DMS79 treated with DMSO at 0.1 percent for 48 hours (cell line): Measurements from ENCODE around the gene DYNC1LI1.
"Not testable (repeated sequence)": the region's sequence is repeated elsewhere in the genome, so short reads cannot be mapped to it uniquely, and the experiment has no call there.

ENCODE experiments used
- DNase-seq: peaks from one replicate; lab custom pipeline; 2025; lab: John Stamatoyannopoulos, UW

The DYNC1LI1 gene

GRCh38 chr3:32583708-32584107 is 13.1 kb upstream of the DYNC1LI1 start:
- no peak for DNase-seq

GRCh38 chr3:32578669-32579068 is 8.0 kb upstream of the DYNC1LI1 start:
- DNase-seq = not testable (repeated sequence)

DNA sequence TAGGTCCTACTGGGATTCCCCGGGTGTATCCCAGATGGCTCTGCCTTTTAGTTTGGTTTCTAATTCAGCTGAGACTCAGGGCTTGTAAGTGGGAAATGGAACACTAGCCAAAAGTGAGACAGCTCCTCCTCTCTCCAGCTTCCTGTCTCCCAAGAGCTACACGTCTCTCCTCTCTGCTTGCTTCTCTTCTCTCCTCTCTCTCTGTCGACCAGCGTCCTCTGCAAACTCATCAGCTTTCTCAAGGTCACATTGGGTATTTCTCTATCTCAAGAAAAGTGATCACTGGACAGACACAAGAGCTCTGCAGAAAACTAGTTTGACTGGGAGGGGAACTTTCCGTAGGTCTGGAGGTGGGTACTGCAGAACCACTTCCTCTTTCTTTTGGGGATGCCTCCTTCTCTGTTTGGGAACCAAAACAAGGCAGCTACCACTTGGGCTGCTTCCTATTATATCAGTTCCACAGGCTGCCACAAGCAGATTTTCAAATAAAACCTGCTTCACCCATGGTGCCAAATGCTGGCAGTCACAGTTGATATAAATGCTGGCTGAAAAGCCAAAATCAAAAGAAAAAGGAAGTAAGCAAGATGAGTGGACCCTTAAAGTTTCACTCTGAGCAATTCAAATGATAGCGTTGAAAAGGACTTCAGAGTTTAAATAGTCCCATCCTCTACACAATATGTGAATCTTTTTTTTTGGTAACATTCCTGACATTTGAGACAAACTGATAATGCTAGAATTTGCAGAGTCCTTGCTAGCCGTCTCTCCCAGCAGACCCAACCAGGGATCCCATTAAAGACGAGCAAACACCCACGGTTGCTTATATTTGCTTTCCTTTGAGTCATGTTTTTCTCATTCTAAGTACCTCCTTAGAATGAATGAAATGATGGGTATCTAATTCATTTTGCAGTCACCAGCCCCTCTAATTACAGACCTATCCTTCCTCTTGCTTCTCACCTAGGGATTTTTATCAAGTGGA is 7.2 kb upstream of the DYNC1LI1 start:
- no peak for DNase-seq

GRCh38 chr3:32577174-32577573 is 6.5 kb upstream of the DYNC1LI1 start:
- no peak for DNase-seq

DNA sequence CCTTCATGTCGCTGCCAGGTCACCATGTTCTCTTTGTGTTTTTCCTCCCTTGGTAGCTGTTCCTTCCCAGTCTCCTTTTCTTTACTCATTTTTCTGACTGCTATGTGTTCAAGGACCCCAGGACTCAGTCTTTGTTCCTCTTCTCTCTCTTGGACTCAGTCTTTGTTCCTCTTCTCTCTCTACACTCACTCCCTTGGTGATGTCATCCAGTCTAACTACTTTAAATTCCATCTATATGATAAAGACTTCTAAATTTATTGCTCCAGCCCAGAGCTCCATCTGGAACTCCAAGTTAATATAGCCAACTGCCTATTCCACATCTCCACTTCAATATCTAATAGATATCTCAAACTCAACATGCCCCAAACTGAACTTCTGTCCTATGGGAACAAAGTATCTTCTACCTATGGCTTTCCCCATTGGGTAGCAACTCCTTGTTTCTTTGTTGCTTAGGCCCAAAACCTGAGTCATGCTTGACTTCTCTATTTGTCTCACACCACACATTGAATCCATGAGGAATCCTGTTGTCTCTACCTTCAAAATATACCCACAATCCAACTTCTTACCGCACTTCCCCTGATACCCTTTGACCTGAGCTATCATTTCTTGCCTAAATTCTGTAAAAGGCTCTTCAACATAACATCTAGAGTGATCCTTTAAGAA is 4.9 kb upstream of the DYNC1LI1 start:
- no peak for DNase-seq

DNA sequence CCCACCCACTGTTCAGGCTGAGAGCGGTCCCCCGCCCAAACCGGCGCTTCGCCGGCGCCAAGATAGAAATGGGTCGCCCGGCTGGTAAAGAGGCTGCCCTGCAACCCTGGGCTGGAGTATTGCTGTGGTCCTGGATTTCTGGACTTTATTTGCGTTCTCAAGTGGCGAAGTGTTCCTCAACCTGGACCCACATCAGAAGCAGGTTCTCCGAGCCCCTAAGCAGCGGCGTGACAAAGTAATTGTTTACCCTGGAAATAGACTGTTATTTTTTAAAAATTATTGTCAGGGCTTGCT is 481 bp upstream of the DYNC1LI1 start:
- DNase-seq = peak; percentile 47

- peak; percentile 10 for DNase-seq
Observed at GRCh38 chr3:32569540-32570420, 878 bp downstream of the DYNC1LI1 start.

DNA sequence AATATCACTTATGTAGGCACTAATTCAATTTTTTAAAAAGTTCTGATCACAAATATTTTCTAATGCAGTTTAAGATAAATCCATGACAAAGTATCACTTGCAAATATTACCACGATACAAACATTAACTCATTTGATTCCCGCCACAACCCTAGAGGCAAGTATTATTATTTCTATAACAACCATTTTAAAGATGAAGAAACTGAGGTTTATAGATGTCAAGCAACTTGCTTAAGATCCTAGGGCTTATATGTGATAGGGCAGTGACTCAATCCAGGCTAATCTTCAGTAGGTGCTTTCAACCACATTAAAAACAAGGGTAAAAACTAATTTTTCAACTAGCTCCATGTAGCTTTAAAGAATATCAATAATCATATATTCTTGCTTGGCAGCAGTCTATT is 1.7 kb downstream of the DYNC1LI1 start:
- no peak for DNase-seq

DNA sequence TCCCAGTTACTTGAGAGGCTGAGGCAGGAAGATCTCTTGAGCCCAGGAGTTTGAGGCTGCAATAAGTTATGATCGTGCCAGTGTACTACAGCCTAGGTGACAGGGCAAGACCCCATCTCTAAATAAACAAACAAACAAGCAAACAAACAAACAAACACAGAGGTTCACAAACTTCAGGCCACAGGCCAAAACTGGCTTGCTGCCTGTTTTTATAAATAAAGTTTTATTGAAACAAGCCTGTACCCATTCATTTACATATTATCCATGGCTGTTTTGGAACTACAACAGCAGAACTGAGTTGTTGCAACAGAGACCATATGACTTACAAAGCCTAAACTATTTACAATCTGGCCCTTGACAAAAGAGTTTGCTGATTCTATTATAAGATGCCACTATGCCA is 6.5 kb downstream of the DYNC1LI1 start:
- no peak for DNase-seq

GRCh38 chr3:32562640-32563039 is 8.0 kb downstream of the DYNC1LI1 start:
- DNase-seq = no peak

GRCh38 chr3:32557640-32558352 is 12.9 kb downstream of the DYNC1LI1 start:
- peak; percentile 40 for DNase-seq

DNA sequence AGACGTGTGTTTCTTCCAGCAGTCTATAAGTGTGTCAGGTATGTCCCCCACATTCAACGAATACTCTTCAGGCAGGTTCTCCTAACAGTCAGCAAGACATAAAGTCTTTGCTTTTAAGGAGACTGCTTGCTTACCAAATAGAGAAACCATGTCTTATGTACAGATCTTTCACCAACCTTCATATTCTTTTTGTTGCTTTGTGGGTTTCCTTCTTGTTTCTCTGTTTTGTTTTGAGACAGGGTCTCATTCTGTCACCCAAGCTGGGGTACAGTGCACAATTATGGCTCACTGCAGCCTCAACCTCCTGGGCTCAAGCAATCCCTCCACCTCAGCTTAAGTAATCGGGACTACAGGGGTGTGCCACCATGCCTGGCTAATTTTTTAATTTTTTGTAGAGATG is 14.3 kb downstream of the DYNC1LI1 start:
- DNase-seq = no peak

DNA sequence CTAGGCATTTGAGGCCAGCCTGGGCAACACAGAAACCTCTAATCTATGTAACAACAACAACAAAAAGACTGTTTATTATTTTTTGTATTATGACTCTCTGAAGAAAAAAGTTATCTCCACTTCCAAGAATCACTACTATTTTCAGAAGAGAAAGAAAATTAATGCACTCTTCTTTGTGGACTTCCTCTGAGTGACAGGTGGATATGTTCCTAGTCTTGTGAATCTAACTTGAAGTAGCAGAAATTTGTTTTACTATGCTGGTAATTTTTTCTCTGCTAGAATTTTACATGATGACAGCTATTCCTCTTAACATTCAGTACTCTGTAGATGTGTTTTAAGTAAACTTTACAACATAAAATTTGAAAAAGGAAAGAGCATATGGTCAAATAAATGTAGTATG is 16.7 kb downstream of the DYNC1LI1 start:
- DNase-seq = no peak

DNA sequence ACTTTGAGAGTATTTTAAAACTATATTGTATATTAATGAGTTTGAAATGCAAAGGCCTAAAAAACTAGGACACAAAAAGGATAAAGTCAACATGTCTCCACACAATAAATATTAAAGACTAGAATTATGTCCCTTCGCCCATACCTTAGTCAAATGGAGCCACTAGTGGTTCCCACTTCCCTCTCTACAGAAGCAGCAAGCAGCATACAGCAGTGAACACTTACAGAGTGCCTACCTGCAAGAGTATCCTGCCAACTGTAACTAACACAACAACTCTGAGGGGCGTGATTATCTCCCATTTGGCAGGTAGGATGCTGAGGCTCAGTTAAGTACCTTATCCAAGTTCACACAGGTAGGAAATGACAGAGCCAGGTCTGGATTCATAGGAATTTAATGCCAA is 17.2 kb downstream of the DYNC1LI1 start:
- no peak for DNase-seq

DNA sequence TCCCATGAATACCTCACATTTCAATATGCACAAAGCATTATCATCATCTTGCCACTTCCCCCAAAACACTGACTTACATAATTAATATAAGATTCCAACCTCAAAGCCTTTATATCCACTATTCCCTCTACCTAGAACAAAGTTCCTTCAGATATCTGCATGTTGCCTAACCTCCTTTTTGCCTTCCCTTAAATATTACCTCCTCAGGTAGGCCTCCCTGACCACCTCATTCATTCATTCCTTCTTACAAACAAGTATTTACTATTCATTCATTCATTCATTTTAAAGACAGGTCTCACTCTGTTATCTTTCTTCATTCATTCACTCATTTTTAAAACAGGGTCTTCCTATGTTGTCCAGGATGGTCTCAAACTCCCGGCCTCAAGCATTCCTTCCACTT is 18.6 kb downstream of the DYNC1LI1 start:
- DNase-seq = no peak

GRCh38 chr3:32551496-32551895 is 19.2 kb downstream of the DYNC1LI1 start:
- DNase-seq = no peak

GRCh38 chr3:32551087-32551486 is 19.6 kb downstream of the DYNC1LI1 start:
- peak; percentile 26 for DNase-seq

DNA sequence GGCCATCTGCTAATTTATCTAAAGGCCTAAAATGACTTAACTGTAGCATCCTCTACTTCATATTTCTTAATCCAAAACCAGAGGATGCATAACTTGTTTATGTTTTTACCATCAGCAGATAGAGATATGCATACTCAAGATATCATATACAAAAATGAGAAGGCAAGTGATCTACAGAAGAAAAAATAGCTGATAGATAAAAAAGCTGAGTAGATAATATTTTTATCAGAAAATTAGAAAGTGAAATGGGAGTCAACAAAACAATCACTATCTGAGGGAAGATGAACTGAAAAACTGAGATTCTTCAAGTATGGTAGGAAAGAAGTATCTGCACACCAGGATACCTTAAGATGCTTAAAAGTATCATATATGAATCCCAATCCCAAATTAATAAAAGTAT is 25.4 kb downstream of the DYNC1LI1 start:
- DNase-seq = no peak

GRCh38 chr3:32544894-32545293 is 25.8 kb downstream of the DYNC1LI1 start:
- DNase-seq = no peak

DNA sequence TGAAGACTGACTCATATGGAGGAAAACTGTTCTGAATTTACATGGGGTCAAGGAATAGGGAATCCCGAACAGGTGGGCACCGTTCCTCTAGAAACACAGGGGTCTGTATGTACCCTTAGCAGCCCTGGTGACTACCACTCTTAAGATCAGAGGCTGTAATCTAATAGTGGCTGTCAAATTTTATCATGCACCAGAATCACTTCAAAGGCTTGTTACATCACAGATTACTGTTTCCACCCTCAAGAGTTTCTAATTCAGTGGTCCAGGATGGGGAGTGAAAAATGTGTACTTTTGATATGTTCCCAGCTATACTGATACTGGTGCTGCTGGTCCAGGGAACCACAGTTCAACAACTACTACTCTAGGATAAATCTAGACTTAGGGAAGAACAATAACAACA is 27.9 kb downstream of the DYNC1LI1 start:
- no peak for DNase-seq

DNA sequence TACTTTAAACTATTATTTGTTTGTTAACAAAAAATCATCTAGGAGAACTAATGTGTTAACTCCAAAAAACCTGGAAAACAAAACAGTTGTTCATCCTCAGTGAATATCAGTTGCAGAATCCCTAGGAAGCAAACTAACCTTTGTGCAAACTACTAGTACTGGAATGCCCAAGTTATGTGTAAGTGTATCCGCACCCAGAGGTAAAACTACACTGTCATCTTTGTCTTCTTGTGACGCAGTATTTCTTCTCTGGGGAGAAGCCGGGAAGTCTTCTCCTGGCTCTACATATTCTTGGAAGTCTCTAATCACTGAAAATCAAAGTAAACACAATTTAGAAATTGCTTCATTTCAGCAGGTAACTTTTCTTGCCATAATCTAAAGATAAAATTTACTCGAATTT is 29.8 kb downstream of the DYNC1LI1 start:
- no peak for DNase-seq

DNA sequence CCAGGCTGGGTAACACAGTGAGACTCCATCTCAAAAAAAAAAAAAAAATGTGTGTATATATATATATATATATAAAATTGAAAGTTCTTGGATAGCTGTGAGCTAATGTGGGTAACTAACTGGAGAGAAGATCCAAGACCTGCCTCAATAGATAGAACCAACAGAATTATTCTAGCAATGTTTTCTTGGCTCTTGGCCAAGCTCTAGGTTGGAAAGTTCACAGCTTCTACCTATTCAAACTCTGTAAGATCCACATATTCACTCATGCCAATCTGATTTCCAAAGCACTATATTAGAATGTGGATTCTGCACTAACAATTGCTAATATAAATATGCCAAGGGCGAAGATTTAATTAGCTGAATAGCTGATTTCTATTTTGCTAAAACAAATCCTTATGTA is 38.2 kb downstream of the DYNC1LI1 start:
- no peak for DNase-seq
